HFFc6 (cell line): ENCODE measurements around the gene TFIP11. TPM values are rescaled to one million over a fixed set of nuclear protein-coding genes. Genes with fewer than 3 reads are reported as not detected.

ENCODE experiments used
- DNase-seq: peaks from one replicate; pipeline ENCODE4 v3.0.0-alpha.2; 2018
- H3K27ac Mint-ChIP-seq: 2 replicates; pipeline ENCODE4 v1.8.0; 2020; ENCODE audit warnings: mild to moderate bottlenecking, mixed read lengths
- H3K27me3 Mint-ChIP-seq: 2 replicates; pipeline ENCODE4 v1.8.0; 2021; ENCODE audit warnings: mild to moderate bottlenecking, moderate library complexity, mixed read lengths; ENCODE audit not compliant: insufficient read depth
- H3K36me3 Mint-ChIP-seq: 2 replicates; pipeline ENCODE4 v1.8.0; 2021; ENCODE audit warnings: low read depth, mixed read lengths
- H3K4me1 Mint-ChIP-seq: 2 replicates; pipeline ENCODE4 v1.8.0; 2020; ENCODE audit warnings: low read depth, mixed read lengths
- H3K4me3 Mint-ChIP-seq: 2 replicates; pipeline ENCODE4 v1.8.0; 2020; ENCODE audit warnings: mild to moderate bottlenecking, moderate library complexity, mixed read lengths
- H3K9me3 Mint-ChIP-seq: 2 replicates; pipeline ENCODE4 v1.8.0; 2020; ENCODE audit warnings: mild to moderate bottlenecking, mixed read lengths
- total RNA-seq, 6 experiments: library from RNA; stranded (reverse); fragmentation: NEBNext Ultra II Directional; extraction: Animal tissue kit (Norgen Biotek cat#: 25700); gene quantifications; 2 replicates in 1 of 6; 3 replicates in 5 of 6; pipeline ENCODE4 v1.2.3, GENCODE V29; 2021
- TF ChIP-seq, protein P1 (sequence below): fragments of 200-600 bp; sonication (generic); IDR thresholded peaks from 2 replicates; pipeline ENCODE4 v1.5.0; 2021; ENCODE audit warnings: antibody characterized with exemption, mild to moderate bottlenecking

Gene TFIP11
- total RNA-seq, 6 experiments from 2014 or later = 31.4 to 35.8 (median 33.9) TPM

DNA sequence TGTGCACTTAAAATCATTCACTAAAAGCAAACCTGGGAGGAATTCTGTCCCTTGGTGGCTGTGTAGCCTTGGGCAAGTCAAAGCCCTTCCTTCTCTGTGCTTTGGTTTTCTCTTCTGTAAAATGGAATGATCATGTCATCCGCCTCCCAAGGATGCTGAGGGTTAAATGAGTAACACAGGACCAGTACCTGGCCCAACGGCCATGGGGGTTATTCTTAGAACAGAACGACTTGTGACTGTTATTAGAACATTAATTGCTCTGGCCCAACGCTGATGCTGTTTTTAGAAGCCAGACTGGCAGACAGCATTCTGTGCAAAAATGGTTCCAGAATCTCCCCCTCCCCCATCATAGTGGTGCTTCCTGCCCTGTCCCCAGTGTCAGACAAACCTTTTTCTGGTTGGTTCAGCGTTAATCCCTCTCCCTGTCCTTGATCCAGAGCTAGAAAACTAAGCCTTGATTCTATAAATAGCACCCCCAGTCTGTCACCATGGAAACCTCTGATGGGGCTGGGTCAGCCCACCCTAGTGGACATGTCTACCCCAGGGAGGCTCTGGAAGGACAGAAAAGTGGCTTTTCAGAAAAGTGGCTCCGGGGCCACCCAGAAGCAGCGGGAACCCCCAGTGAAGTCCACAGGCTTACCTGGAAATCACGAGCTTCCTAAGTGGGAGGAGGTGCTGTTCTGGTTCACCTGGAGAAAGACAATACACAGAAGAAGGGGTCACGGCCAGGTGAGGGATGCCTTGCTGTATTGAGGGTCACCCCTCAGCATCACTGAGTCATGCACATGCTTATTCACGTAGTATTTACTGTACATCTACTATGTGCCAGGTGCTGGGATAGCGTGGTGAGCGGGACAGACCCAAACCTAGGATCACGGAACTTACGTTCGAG is 15.5 kb upstream of the TFIP11 start:
- H3K36me3 Mint-ChIP-seq = peaks cover 15% of the 10 kb centered on the region
- no peak for DNase-seq
- no peaks in the 10 kb centered on the region for H3K27me3 Mint-ChIP-seq
- no peaks in the 10 kb centered on the region for H3K9me3 Mint-ChIP-seq
- H3K4me3 Mint-ChIP-seq = no peak overlapping the region
- TF ChIP-seq, protein P1, sequence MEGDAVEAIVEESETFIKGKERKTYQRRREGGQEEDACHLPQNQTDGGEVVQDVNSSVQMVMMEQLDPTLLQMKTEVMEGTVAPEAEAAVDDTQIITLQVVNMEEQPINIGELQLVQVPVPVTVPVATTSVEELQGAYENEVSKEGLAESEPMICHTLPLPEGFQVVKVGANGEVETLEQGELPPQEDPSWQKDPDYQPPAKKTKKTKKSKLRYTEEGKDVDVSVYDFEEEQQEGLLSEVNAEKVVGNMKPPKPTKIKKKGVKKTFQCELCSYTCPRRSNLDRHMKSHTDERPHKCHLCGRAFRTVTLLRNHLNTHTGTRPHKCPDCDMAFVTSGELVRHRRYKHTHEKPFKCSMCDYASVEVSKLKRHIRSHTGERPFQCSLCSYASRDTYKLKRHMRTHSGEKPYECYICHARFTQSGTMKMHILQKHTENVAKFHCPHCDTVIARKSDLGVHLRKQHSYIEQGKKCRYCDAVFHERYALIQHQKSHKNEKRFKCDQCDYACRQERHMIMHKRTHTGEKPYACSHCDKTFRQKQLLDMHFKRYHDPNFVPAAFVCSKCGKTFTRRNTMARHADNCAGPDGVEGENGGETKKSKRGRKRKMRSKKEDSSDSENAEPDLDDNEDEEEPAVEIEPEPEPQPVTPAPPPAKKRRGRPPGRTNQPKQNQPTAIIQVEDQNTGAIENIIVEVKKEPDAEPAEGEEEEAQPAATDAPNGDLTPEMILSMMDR = no peak
- H3K4me1 Mint-ChIP-seq = 0 out of 2 replicates have a peak, but pooled peaks cover 8% of the 10 kb centered on the region
- no peak overlapping the region for H3K27ac Mint-ChIP-seq

DNA sequence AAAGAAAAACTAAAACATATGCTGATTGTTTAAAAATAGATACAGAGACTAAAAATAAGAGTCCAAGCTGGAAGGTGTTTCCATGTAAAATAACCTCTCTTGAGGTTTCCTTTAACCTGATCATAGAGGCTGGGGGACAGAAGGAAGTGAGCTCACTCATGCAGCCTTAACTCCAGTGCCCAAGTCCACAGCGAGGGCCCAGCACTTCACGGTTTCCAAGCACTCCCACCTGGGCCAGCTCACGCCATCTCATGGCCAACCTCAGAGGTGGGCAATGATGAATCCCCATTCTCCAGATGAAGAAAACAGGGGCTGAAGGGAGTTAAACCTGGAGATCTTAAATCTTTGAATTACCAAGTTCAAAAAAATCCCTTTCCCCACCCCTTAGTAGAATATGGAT is 14.9 kb upstream of the TFIP11 start:
- H3K9me3 Mint-ChIP-seq = no peaks in the 10 kb centered on the region
- TF ChIP-seq, protein P1 = no peak
- H3K4me1 Mint-ChIP-seq = 0 out of 2 replicates have a peak, but pooled peaks cover 5% of the 10 kb centered on the region
- no peak overlapping the region for H3K27ac Mint-ChIP-seq
- H3K36me3 Mint-ChIP-seq = peaks cover 12% of the 10 kb centered on the region
- DNase-seq = no peak
- no peak overlapping the region for H3K4me3 Mint-ChIP-seq
- H3K27me3 Mint-ChIP-seq = no peaks in the 10 kb centered on the region

- Mint-ChIP-seq H3K4me1 (0 out of 2 replicates have a peak, but pooled peaks cover 5% of the 10 kb centered on the region), H3K4me3 (no peak overlapping the region), H3K27me3 (peaks cover 2% of the 10 kb centered on the region; the same call in 1 of the 2 replicates), H3K36me3 (peaks cover 12% of the 10 kb centered on the region), H3K27ac (no peak overlapping the region), H3K9me3 (no peaks in the 10 kb centered on the region)
- DNase-seq = no peak
- TF ChIP-seq, protein P1 = no peak
Measured at GRCh38 chr22:26525946-26526564, 13.8 kb upstream of the TFIP11 start.

- Mint-ChIP-seq H3K4me1 (0 out of 2 replicates have a peak, but pooled peaks cover 5% of the 10 kb centered on the region), H3K9me3 (no peaks in the 10 kb centered on the region), H3K27me3 (peaks cover 2% of the 10 kb centered on the region; the same call in 1 of the 2 replicates), H3K36me3 (peaks cover 12% of the 10 kb centered on the region), H3K27ac (no peak overlapping the region), H3K4me3 (no peak overlapping the region)
- no peak for DNase-seq
- TF ChIP-seq, protein P1 = no peak
Measured at GRCh38 chr22:26524870-26525269, 12.6 kb upstream of the TFIP11 start.

- no peak for DNase-seq
- Mint-ChIP-seq H3K36me3 (peaks cover 8% of the 10 kb centered on the region), H3K4me1 (0 out of 2 replicates have a peak, but pooled peaks cover 2% of the 10 kb centered on the region), H3K9me3 (no peaks in the 10 kb centered on the region), H3K27ac (no peak overlapping the region), H3K4me3 (no peak overlapping the region), H3K27me3 (peaks cover 2% of the 10 kb centered on the region; the same call in 1 of the 2 replicates)
- TF ChIP-seq, protein P1 = no peak
Measured at GRCh38 chr22:26522592-26522991, 10.3 kb upstream of the TFIP11 start.
